ENCODE results near the gene COL27A1.

The COL27A1 gene

DNA sequence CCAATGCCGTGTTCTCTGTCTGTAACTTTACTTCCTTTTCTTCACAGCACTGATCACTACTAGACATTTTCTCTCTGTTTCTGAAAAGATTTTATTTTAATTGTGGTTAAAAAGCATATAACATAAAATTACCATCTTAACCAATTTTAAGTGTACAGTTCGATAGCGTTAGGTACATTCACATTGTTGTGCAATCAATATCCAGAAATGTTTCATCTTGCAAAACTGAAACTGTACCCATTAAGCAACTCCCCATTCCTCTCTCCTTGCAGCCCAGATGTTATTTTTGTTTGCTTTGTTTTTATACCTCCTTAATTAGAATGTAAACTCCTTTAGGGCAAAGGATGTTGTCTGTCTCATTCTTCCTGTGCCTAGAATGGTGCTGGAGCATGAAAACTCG is 47.5 kb downstream of the COL27A1 start:
- no peak overlapping the region for H3K4me3 ChIP-seq (ENCODE audit: low read depth, low read length)
- no peak for TF ChIP-seq CTCF (IDR thresholded peaks at IDR 0.05; ENCODE audit: low read depth, low read length)
- TF ChIP-seq POLR2A (IDR thresholded peaks at IDR 0.05; ENCODE audit: extremely low read depth, insufficient read length), result no peak
- no peak for TF ChIP-seq MYC (IDR thresholded peaks at IDR 0.05; ENCODE audit: low read depth, low read length)
- TF ChIP-seq, protein P1, sequence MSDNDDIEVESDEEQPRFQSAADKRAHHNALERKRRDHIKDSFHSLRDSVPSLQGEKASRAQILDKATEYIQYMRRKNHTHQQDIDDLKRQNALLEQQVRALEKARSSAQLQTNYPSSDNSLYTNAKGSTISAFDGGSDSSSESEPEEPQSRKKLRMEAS (IDR thresholded peaks at IDR 0.05; ENCODE audit: low read depth, low read length), result no peak
- peak; percentile 37 for DNase-seq (ENCODE audit: low read depth)

DNA sequence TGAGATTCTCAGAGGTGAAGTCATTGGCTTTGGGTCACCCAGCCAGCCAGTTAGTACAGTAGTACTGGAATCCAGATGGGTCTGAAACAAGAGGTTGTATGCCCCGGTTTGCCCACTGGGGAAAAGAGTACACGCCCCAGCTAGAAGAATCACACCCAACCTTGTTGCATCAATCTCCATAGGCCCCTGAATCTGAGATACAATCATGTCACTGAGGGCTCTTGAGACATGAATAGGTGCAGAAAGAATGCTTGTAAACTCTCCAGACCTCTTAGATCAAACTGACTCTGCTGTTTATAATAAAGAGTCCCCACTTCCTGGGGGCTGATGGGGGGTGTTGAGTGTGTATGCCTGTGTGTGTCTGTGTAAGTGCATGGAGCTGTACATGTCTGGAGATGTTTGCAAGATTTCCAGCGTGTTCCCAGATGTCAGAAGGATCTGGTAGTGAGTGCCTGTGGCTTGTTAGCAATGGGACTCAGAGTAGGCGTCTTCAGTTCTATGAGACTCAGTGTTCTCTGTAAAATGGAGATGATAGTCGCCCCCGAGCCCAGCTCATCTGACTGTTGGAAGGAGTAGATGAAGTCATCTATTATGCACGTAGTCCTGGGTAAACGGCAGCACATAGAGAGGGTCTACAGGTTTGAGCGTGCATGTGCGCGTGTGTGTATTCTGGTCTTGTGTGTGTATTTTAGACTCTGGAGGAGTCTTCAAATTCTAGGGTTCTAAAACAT is 48.2 kb downstream of the COL27A1 start:
- H3K4me3 ChIP-seq (ENCODE audit: low read depth, low read length), result no peak overlapping the region
- TF ChIP-seq, protein P1 (IDR thresholded peaks at IDR 0.05; ENCODE audit: low read depth, low read length), result no peak
- no peak for TF ChIP-seq CTCF (IDR thresholded peaks at IDR 0.05; ENCODE audit: low read depth, low read length)
- TF ChIP-seq MYC (IDR thresholded peaks at IDR 0.05; ENCODE audit: low read depth, low read length), result no peak
- TF ChIP-seq POLR2A (IDR thresholded peaks at IDR 0.05; ENCODE audit: extremely low read depth, insufficient read length), result no peak
- DNase-seq (ENCODE audit: low read depth), result no peak

GRCh38 chr9:114204265-114204664 is 48.9 kb downstream of the COL27A1 start:
- TF ChIP-seq MYC (IDR thresholded peaks at IDR 0.05; ENCODE audit: low read depth, low read length), result no peak
- TF ChIP-seq POLR2A (IDR thresholded peaks at IDR 0.05; ENCODE audit: extremely low read depth, insufficient read length), result no peak
- no peak for TF ChIP-seq CTCF (IDR thresholded peaks at IDR 0.05; ENCODE audit: low read depth, low read length)
- TF ChIP-seq, protein P1 (IDR thresholded peaks at IDR 0.05; ENCODE audit: low read depth, low read length), result no peak
- no peak overlapping the region for H3K4me3 ChIP-seq (ENCODE audit: low read depth, low read length)

DNA sequence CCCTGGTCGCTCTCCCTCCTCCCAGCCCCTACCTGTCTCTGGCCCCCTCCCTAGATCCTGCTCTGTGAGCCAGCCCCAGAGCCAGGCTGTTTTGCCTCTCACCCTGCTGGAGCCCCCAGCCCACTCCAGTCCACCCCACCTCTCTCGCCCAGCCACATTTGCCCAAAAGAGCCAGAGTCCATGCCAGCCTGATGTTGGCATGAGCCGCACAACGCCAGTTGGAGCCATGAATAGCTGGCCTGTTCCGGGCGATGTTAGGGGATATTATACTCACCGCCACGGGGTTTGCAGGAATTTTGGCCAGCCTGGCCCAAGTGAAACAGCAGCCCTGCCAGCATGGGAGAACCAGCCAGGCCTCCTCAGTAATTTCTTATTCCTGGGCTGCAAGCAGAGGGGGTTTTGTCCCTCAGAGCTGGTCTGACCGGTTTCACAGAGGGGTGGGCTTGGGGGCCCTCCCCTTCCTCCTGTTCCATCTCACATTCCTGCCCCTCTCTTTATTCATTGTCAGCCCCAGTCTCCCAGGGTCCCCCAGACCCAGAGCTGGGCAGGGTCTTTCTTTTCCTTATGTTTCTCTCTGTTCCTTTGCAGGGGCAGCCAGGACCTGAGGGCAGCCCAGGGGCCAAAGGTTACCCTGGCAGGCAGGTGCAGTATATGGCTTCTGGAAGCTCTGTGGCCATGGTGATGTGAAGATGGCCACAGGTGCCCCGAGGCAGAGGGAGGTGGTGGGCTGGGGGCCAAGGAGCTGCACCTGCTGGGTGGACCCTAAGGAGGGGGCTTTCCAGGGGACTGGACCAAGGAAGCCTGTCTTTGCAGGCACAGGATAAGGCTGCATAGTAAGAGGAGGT is 50.1 kb downstream of the COL27A1 start:
- H3K4me3 ChIP-seq (ENCODE audit: low read depth, low read length), result no peak overlapping the region
- no peak for DNase-seq (ENCODE audit: low read depth)
- no peak for TF ChIP-seq CTCF (IDR thresholded peaks at IDR 0.05; ENCODE audit: low read depth, low read length)

More at GRCh38 chr9:114204265-114204664, 48.9 kb downstream of the COL27A1 start:
- DNase-seq (ENCODE audit: low read depth), result no peak

DNA sequence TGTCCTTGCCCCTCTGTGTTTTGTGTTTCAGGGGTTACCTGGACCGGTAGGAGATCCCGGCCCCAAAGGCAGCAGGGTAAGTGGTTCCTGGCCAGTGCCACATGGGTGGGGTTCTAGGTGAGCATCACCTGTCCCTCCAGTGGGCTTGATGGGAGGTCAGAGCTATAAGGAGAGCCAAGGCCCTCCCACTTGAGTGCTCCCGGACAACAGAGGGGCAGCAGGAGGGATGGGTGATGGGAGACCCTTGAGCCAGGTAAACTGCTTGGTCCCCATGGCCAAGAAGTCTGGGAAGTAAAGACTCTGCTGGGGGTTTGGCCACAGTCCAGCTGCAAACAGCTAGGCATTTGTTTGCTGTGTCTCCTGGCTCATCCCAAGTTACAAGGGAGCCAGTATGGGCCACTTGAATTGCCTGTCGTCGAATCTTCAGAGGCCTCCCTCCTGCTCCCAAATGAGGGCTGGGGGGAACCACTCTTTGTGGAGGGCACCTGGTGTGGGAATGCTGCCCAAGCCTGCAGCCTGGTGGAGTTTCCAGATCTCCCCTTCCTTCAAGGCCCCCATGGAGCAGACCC is 51.0 kb downstream of the COL27A1 start:
- H3K4me3 ChIP-seq (ENCODE audit: low read depth, low read length), result no peak overlapping the region
- DNase-seq (ENCODE audit: low read depth), result no peak
- no peak for TF ChIP-seq CTCF (IDR thresholded peaks at IDR 0.05; ENCODE audit: low read depth, low read length)
- TF ChIP-seq MYC (IDR thresholded peaks at IDR 0.05; ENCODE audit: low read depth, low read length), result no peak
- no peak for TF ChIP-seq POLR2A (IDR thresholded peaks at IDR 0.05; ENCODE audit: extremely low read depth, insufficient read length)
- TF ChIP-seq, protein P1 (IDR thresholded peaks at IDR 0.05; ENCODE audit: low read depth, low read length), result no peak

Data from NB4 (cell line).